Stimulated activated CD4-positive, alpha-beta T cell treated with anti-CD3 and anti-CD28 coated beads, Interleukin-12 subunit alpha, Interleukin-12 subunit beta, amount 100 ng/mL, for 24 hours (primary cell): ENCODE results near the gene RCOR2.
A peak's percentile ranks its signal among the peaks of the same experiment; 100 is the strongest.
"Not testable (repeated sequence)": the region's sequence is repeated elsewhere in the genome, so short reads cannot be mapped to it uniquely, and the experiment has no call there.

Experiments
- DNase-seq, 2 experiments: peaks; one replicate each; pipeline ENCODE4 v3.0.0-alpha.2; 2020; ENCODE audit warnings: low read depth in 2 of 2

The RCOR2 gene

DNA sequence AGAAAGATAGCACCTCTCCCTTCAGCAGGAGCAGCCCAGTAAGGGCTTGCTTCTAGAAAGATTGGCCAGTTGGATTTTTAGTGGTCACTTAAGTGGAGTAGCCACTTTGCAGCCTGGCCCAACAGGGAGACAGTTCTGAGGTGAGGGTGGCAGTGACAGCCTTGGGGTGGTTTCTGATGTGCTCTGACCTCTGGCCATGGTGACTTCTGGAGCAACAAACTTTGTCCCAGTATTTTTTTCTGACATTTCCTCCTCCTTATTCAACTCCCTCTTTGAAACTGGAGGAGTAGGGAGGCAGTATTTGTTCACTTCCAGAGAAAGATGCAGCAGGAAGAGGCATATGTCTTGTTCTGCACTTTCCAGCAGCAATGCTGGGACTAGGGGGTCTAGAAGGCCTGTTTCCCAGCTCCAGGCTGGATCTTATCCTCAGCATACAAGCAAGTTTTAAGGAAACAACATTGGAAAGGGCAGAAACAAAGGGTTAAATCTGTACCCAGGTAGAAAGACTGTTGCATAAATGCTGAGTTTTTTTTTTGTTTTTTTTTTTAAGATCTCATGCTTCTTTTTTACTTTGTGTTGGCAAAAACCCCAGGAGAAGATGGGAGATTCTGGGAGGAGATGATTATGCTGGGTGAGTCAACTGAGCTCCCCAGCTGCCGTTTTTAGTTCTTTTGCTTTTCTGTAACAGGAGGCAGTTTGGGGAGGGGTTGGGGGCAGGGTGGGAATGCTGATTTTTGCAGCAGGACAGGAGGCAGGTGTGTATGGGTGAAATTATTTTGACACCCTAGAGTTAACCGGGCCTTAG lies 37.2 kb downstream of the RCOR2 start:
- no peak for DNase-seq

DNA sequence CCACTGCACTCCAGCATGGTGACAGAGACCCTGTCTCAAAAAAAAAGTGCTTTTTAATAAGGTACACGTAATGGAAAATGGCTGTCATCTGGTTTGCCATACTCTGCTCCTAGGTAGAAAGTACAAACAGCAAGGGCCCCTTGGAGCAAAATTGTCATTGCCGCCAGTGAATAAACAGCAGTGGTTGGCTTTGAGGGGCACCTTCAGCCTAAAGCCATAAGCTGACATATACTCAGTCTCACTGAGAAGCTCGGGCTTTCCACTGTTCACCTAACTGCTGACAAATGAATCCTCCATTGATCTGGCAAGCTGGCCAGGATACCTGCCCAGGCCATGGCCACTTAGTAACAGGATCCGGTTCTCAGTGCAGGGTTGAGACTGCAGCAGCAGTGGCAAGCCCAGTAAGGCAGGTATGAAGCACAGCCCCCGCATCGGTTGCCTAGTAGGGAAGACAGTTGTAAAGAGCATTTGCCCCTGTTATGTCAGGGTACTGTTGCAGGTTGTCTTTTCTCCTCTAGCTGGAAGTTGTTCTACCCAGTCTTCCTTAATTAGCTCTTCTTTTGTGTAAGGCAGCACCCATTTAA lies 39.2 kb downstream of the RCOR2 start:
- DNase-seq: no peak

DNA sequence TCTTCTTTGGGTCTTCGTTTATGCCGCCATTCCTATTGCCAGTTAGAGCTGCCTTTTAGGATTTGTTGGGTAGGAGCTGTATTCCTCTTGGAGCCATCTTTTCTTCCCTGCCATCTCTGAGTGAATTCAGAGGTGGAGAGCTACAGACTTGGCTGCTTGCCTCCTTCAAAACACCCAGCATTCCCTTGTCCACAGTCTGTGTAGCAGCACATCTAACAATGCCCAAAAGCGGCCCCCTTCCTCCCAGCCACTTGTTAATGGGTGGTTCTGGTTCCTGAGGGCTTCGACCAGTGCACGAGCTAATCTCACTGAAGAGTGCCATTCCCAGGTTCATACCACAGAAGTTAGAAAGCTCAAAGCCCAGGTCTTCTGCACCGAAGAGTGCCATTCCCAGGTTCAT lies 40.3 kb downstream of the RCOR2 start:
- DNase-seq: no peak

DNA sequence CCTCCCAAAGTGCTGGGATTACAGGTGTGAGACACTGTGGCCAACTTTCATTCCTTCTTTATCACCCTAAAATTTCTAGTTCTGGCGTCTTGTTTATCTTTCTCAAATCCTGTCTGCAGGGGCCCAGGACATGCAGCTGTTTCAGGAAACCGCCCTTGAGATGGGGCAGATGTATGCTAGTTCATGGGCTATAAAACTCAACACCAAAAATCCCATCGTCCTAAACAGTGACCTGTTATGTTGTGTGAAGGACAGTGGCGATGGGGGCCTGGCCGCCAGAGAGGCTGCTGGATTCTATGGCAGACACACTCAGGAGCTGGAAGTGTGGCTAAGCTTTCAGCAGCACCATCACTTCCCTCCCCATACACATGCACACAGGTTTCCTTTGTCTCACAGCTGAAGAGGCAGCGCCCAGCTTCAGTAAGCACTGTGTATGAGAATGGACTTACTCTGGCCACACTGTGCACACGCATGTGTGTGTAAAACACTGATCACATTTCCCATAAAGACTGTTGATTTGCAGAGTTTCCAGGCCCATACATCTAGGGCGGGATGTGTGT lies 41.4 kb downstream of the RCOR2 start:
- no peak for DNase-seq

DNA sequence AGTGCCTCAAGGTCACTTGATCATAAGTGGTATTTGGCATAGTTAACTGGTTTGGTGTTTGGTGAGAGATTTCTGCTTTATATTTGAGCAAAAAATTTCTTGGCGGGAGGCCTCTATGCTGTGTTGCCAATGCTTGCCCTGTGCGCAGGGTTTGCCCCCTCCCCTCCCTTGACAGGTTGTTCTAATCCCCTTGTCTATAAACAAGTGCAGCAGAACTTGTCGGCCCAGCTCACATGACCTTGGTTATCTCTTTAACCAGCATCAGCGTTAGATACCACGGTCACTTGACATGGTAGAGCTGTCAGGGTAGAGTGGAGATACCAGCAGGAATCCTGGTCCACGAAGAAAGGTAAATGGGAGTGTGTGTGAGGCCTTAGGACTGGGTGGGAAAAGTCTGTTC lies 42.5 kb downstream of the RCOR2 start:
- no peak for DNase-seq

DNA sequence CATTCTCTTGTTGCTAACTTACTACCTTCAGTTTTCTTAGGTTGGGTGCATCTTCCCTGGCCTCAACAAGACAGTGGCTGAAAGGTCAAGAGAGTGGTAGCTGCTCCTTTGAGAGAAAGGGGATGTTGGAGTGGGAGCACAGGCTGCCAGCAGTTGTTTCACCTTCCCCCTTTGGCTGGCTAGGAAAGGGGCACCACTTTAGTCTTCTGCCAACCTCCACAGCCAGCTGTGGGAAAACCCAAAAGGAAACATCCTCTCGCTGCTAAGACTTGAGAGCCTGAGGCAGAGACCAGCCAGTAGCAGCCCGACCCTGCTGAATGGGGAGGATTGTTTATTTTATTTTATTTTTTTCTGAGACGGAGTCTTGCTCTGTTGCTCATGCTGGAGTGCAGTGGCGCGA lies 43.7 kb downstream of the RCOR2 start:
- DNase-seq: no peak

DNA sequence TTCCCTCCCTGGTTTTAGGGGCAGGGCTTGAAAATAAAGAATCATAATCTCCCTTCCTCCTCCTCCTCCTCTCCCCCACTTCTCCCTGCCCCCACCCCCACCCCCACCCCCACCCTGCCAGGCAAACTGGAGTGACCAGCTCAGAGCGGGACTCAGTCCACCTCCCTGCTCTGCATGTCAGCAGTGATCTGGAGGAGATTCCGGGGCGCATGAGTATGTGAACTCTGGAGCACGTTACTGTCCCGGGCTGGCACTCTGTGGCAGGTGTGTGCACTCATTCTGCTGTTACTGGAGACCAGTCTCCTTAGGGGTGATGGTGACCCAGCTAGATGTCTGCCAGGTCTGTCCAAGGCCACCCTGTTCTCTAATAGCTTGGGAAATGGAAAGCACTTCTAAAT lies 44.2 kb downstream of the RCOR2 start:
- no peak for DNase-seq

DNA sequence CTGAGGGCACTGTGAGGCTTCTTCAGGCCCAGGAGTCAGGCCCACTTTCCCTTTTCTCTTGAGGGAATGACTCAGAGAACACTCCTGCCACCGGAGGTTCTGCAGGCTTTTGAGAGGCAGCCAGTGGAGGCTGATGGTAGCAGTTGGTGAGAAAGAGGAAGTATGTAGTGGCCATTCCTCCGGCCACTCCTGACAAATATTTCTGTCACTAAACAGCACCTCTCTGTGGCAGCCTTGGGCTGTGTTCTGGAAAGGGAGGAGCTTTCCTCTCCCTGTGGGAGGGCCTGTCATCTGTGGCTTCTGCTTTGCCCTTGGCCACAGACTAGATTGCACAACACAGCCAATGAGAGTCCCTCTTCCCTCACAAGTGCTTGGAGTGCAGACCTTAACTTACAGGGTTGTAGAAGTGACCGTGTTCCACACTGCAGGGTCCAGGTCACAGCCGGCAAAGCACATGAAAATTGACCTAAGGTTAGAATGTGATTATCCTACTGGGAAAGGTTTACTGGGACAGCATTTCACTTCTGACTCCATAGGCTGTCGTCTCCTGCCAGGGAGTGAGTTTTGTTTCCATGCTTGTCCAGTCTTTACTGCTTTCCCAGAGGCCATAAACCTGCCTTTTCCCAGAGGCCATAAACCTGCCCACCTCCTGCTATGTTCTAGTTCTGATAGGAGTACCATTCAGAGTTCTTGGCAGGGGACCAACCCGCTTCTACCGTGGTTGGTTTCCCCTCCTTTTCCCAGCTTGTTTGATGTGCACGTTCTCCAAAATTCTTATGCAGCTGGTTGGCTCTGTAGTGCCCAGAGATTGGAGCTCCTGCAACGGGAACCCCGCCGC lies 44.8 kb downstream of the RCOR2 start:
- peak in 1 of 2 experiments; percentile 15 for DNase-seq

DNA sequence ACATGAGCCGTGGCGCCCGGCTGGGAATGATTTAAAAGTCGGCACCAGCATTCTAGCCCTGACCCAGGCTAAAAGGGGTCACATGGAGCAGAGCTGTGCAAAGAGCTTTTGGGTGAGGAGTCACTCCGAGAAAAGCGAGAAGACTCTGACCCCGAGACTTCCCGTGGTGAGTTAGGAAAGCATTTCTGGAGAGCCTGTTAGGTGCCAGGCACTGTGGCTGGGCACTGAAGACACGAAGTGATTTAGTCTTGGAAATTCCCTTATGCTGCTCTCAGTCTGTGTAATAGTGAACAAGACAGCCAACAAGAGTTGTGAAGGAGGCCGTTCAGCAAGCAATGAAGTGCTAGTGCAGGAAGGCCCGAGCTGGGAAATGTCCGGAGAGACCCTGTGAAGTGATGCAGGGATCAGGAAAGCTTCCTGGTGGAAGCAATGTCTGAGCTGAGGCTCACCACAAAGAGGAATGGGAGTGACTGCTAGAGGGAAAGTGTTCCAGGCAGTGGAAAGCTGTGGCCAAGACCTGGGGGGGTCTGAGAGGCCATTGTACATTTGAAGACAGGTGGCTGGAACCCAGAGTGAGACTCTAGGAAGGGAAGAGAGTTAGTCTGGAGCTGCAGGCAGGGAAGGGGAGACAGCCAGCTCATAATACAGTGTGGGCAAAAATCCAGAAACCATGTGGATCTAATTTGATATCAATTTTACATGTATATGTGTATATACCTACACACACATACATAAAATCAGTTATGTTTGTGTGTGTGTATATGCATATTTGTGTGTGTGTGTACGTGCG lies 46.4 kb downstream of the RCOR2 start:
- DNase-seq: no peak

DNA sequence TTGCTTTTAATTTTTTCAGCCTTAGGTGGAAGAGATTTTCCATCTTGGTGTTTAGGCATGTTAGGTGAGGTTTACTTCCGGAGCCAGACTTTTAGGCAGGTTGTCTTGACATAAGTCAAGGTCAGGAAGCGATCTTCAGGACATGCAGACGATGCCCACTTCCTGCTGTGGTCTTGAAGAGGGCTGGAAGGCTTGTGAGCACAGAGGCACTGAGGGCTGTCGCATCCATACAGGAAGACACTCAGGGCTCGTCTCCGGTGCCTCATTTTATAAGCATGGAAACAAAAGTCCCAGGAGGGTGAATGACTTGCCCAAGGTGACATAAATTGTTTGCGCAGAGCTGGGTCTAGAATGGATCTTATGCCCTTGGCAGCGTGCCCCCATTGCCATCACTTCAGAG lies 47.3 kb downstream of the RCOR2 start:
- no peak for DNase-seq

DNA sequence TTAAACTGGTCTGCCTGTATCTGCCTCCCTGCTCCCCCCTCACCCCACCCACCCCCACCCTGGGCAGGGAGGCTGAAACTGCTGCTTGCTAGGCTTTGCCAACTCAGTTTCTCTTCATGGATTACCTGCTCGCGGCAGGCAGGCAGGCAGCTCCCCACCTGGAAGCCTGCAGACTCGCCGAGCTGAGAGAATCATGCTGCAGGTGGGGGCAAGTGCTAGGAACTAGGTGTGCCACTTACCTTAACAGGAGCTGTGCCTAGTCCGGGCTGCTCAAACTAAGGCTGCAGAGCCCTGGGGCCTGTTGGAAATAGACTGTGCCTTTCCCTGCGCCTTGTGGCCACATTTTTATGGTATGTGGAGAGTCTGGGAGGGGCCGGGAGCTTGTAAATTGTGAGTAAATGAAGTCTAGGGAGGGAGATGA lies 47.8 kb downstream of the RCOR2 start:
- DNase-seq: no peak

DNA sequence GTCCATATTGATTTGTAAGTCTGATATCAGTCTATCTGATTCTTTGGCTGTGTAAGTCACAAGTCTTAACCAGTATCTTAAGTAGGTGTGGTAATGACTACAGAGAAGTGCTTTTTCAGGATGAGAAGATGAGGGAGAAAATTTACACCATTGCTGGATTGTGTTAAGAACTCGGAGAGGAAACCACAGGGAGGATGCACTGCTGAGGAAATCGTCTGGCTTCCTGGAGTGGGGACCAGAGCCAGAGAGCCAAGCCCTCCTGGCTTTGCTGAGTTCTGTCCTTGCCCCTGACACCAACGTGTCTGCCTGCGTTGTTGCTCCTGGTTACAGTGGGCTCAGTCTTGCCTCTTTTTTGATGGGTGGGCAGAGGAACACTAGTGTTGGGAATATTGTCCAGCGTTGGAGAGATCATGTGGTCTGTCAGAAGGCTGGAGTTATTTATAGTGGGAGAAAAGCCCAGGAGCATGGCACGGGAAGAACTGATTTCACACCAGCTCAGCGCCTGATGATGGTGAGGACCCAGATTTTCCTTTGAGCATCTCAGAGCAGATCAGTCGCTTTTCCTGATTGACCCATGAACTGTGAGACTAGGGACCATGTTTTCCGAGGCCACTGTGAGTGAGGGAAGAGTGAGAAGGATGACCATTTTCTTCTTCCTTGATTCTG lies 48.4 kb downstream of the RCOR2 start:
- DNase-seq: no peak

DNA sequence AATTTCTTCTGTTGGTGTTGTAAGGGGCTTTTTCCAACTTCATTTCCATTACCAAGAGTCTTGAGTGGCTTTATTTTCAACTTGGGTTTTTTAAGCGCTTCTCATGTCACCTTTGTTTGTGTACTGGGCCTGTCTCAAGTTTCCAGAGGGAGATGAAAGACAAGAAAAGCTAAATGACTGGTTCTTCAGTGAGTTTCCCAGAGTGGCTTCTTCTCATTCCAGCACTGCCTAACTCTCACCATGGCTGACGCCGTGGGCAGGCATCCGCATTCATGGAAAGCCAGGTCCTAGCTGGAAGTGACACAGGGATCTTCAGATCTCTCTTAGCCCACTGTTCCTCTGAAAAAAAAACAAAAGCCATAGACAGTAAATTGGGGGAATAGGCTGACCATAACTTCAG lies 49.5 kb downstream of the RCOR2 start:
- DNase-seq: no peak

DNA sequence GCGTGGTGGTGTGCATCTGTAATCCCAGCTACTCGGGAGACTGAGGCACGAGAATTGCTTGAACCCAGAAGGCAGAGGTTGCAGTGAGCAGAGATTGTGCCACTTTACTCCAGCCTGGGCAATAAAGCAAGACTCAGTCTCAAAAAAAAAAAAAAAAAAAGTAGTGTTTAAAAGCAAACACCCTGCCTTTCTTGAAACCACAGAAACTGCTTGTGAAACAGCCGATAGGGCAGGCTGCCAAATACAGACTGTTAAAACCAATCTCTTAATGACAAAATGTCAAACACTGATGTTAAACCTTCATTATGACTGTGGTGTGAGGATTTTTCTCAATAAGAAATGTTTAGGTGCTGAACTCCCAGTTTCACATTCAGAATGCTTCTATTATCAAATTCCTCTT lies 50.8 kb downstream of the RCOR2 start:
- peak; percentile 66 to 73 for DNase-seq

DNA sequence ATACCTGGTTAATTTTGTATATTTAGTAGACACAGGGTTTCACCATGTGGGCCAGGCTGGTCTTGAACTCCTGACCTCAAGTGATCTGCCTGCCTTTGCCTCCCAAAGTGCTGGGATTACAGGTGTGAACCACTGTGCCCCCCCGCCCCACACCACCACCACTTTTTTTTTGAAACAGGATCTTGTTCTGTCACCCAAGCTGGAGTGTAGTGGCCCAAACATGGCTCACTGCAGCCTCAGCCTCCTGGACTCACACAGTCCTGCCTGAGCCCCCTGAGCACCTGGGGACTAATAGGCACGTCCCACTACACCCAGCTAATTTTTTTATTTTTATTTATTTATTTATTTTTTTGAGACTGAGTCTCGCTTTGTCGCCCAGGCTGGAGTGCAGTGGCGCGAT lies 53.3 kb downstream of the RCOR2 start:
- DNase-seq: not testable (repeated sequence)

DNA sequence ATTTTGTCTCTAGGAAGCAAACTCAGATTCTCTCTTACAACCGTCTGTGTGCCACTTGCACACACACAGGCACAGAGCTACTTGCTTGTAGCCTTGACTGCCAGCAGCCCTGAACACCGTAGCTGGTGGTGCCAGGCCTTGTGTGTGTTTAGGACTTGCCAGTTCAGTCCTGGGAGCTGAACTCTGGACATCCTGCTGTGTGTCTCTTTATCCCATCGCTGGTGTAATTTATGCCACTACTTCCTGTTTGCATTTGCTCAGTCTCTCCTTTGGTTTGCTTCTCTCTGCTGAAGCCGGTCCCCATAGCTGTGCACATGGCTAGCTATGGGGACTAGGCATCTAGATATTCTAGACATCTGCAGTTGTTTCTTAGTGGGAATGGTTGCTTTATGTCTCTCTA lies 54.0 kb downstream of the RCOR2 start:
- DNase-seq: no peak
